ENCODE measurements around the gene MAP4.

The MAP4 gene

DNA sequence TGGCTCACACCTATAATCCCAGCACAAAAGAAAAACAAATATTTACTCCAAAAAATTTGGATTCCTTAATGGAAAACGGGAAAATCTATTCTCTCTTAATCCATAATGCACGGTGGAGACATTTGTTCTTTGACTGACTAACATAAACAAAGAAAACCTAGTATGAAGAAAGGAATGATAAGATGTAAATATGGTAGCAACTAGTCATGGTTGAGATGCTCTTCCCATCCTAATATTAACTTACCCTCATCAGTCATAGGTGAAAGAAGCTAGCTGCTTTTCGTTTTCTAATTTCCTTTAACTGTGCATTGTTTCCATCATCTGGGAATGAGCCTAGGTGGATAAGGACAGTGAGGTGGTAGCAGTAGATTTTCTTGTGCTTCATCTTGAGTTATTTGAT lies 22.0 kb downstream of the MAP4 start:
- Histone ChIP-seq H3K9me3 (ENCODE audit: control insufficient read depth, low read length) (no peaks in the 10 kb centered on the region), H3K4me1 (ENCODE audit: control insufficient read depth, insufficient read depth, low read length) (no peaks in the 10 kb centered on the region), H3K4me3 (ENCODE audit: insufficient read depth, low read depth, low read length) (no peak overlapping the region), H3K27me3 (ENCODE audit: control insufficient read depth, insufficient read depth, low read length, poor library complexity, severe bottlenecking) (no peaks in the 10 kb centered on the region), H3K27ac (ENCODE audit: insufficient read depth, low read depth, low read length, poor library complexity, severe bottlenecking) (no peak overlapping the region), H3K36me3 (ENCODE audit: control insufficient read depth, insufficient read depth, low read length) (no peaks in the 10 kb centered on the region)
- WGBS, 2 experiments = 88 to 100% methylated on average over 2 to 3 of the region's 3 CpGs

DNA sequence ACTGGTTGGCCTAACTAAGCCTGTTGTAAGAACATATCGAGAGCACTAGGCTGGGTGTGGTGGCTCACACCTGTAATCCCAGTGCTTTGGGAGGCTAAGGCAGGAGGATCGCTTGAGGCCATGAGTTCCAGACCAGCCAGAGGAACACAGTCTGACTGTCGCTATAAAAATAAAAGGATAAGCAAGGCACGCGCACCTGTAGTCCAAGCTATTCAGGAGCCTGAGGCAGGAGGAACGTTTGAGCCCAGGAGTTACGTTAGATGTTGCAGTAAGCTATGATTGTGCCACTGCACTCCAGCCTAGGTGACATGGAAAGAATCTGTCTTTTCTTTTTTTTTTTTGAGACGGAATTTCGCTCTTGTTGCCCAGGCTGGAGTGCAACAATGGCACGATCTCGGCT lies 24.9 kb downstream of the MAP4 start:
- 94 to 96% methylated on average over 11 of the region's 11 CpGs for WGBS, 2 experiments
- H3K9me3 ChIP-seq (ENCODE audit: control insufficient read depth, low read length) = no peaks in the 10 kb centered on the region
- H3K27ac ChIP-seq (ENCODE audit: insufficient read depth, low read depth, low read length, poor library complexity, severe bottlenecking) = no peak overlapping the region
- no peaks in the 10 kb centered on the region for H3K27me3 ChIP-seq (ENCODE audit: control insufficient read depth, insufficient read depth, low read length, poor library complexity, severe bottlenecking)
- no peak overlapping the region for H3K4me3 ChIP-seq (ENCODE audit: insufficient read depth, low read depth, low read length)
- no peaks in the 10 kb centered on the region for H3K36me3 ChIP-seq (ENCODE audit: control insufficient read depth, insufficient read depth, low read length)
- no peaks in the 10 kb centered on the region for H3K4me1 ChIP-seq (ENCODE audit: control insufficient read depth, insufficient read depth, low read length)

DNA sequence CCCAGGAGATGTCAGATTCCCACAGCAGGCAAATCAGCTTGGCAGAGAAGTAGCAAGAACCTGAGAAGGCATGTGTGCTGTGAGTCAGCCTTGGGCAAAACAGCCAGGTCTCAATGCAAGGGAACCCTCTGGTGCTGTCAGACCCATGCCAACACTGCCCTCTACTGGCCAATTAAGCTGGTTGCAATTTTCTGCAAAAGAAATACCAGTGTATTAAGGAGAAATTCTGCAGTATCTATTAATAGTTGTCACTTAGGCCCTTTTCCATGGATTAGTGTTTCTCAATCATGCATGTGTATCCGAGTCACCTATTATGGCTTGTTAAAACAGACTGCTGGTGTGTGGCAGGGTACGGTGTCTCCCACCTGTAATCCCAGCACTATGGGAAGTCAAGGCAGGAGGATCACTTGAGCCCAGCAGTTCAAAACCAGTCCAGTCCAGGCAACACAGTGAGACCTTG lies 26.2 kb downstream of the MAP4 start:
- no peak overlapping the region for H3K27ac ChIP-seq (ENCODE audit: insufficient read depth, low read depth, low read length, poor library complexity, severe bottlenecking)
- H3K9me3 ChIP-seq (ENCODE audit: control insufficient read depth, low read length) = no peaks in the 10 kb centered on the region
- 50 to 51% methylated on average over 2 of the region's 2 CpGs for WGBS, 2 experiments
- H3K4me3 ChIP-seq (ENCODE audit: insufficient read depth, low read depth, low read length) = no peak overlapping the region
- H3K27me3 ChIP-seq (ENCODE audit: control insufficient read depth, insufficient read depth, low read length, poor library complexity, severe bottlenecking) = no peaks in the 10 kb centered on the region
- H3K36me3 ChIP-seq (ENCODE audit: control insufficient read depth, insufficient read depth, low read length) = no peaks in the 10 kb centered on the region
- no peaks in the 10 kb centered on the region for H3K4me1 ChIP-seq (ENCODE audit: control insufficient read depth, insufficient read depth, low read length)

DNA sequence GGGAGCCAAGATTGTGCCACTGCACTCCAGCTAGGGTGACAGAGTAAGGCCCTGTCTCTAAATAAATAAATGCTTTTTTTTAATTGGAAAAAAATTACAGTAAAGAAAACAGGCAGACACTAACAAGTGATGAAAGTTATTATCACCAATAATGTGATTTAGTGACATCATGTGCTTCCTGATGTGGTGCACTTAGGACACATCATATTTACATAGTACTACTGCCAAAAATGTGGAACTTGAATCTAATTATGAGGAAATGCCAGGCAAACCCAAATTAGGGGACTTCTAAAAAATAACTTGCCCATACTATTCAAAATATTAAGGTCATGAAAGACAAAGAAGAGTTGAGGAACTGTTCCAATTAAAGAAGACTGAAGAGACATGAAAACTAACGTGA lies 30.8 kb downstream of the MAP4 start:
- Histone ChIP-seq H3K27ac (ENCODE audit: insufficient read depth, low read depth, low read length, poor library complexity, severe bottlenecking) (no peak overlapping the region), H3K27me3 (ENCODE audit: control insufficient read depth, insufficient read depth, low read length, poor library complexity, severe bottlenecking) (no peaks in the 10 kb centered on the region)
- WGBS, 2 experiments = 92 to 94% methylated on average over 1 of the region's 1 CpG

DNA sequence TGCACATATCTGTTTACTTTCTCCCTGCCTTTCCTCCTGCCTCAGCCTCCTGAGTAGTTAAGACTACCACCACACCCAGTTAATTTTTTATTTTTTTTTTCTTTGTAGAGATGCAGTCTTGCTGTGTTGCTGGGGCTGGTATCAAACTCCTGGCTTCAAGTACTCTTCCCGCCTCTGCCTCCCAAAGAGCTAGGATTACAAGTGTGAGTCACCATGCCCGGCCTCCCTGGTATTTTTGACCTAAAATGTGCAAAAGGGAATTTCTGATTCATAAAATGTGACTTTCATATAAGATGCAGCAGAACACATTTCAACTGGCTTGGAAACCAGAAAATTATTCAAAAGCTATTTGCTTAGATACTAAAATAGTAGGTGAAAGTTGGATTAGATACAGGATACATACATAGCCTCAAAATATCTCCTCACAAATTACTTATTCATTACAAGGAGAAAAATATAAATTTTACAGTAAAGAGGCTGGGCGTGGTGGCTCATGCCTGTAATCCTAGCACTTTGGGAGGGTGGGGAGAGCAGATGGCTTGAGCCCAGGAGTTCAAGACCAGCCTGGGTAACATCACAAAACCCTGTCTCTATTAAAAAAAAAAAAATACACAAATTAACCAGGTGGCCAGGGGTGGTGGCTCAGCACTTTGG lies 32.0 kb downstream of the MAP4 start:
- no peak overlapping the region for H3K4me3 ChIP-seq (ENCODE audit: insufficient read depth, low read depth, low read length)
- H3K36me3 ChIP-seq (ENCODE audit: control insufficient read depth, insufficient read depth, low read length) = no peaks in the 10 kb centered on the region
- H3K27ac ChIP-seq (ENCODE audit: insufficient read depth, low read depth, low read length, poor library complexity, severe bottlenecking) = no peak overlapping the region
- H3K9me3 ChIP-seq (ENCODE audit: control insufficient read depth, low read length) = no peaks in the 10 kb centered on the region
- H3K27me3 ChIP-seq (ENCODE audit: control insufficient read depth, insufficient read depth, low read length, poor library complexity, severe bottlenecking) = no peaks in the 10 kb centered on the region
- H3K4me1 ChIP-seq (ENCODE audit: control insufficient read depth, insufficient read depth, low read length) = no peaks in the 10 kb centered on the region
- 91 to 94% methylated on average over 3 of the region's 3 CpGs for whole genome bisulfite sequencing, 2 experiments

More for the DNA sequence above, 30.8 kb downstream of the MAP4 start:
- Histone ChIP-seq H3K4me3 (ENCODE audit: insufficient read depth, low read depth, low read length) (no peak overlapping the region), H3K36me3 (ENCODE audit: control insufficient read depth, insufficient read depth, low read length) (no peaks in the 10 kb centered on the region), H3K9me3 (ENCODE audit: control insufficient read depth, low read length) (no peaks in the 10 kb centered on the region), H3K4me1 (ENCODE audit: control insufficient read depth, insufficient read depth, low read length) (no peaks in the 10 kb centered on the region)

DNA sequence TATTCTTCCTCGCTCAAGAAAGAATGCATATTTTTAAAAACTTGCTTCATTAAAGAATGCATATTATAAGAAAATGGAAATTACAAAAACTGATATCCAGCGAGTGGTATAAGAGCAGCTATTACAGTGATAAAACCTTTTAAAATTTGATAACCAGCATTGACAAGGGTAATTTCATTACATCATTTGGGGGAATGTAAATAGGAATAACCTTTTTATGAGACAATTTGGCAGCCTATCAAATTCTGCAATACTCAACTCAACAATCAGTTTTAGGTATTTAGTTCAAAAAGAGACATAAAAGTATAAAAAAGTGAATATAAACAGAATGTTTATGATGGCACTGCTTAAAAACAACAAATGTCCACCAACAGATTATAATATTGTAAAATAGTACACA lies 35.4 kb downstream of the MAP4 start:
- no peaks in the 10 kb centered on the region for H3K4me1 ChIP-seq (ENCODE audit: control insufficient read depth, insufficient read depth, low read length)
- 100% methylated on average over 1 to 2 of the region's 2 CpGs for WGBS, 2 experiments
- no peak overlapping the region for H3K4me3 ChIP-seq (ENCODE audit: insufficient read depth, low read depth, low read length)
- no peaks in the 10 kb centered on the region for H3K9me3 ChIP-seq (ENCODE audit: control insufficient read depth, low read length)
- no peak overlapping the region for H3K27ac ChIP-seq (ENCODE audit: insufficient read depth, low read depth, low read length, poor library complexity, severe bottlenecking)
- no peaks in the 10 kb centered on the region for H3K27me3 ChIP-seq (ENCODE audit: control insufficient read depth, insufficient read depth, low read length, poor library complexity, severe bottlenecking)
- H3K36me3 ChIP-seq (ENCODE audit: control insufficient read depth, insufficient read depth, low read length) = no peaks in the 10 kb centered on the region

DNA sequence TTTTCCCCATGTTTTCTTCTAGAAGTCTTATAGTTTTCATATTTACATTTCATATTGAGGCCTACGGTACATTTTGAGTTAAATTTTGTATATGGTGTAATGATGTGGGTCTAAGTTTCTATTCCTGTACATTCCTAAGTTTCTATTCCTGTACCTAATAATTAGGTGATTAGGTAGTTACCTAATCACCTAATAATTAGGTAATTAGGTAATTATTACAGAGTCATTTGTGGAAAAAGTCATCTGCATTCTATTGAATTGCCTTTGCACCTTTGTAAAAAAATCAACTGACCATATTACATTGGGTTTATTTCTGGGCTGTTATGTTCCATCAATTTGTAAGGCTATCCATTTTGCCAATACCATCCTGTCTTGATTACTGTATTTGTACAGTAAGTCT lies 37.1 kb downstream of the MAP4 start:
- no CpG with 5 or more reads among the region's 1 CpG for WGBS, 2 experiments
- H3K27me3 ChIP-seq (ENCODE audit: control insufficient read depth, insufficient read depth, low read length, poor library complexity, severe bottlenecking) = no peaks in the 10 kb centered on the region
- no peak overlapping the region for H3K4me3 ChIP-seq (ENCODE audit: insufficient read depth, low read depth, low read length)
- H3K9me3 ChIP-seq (ENCODE audit: control insufficient read depth, low read length) = no peaks in the 10 kb centered on the region
- H3K4me1 ChIP-seq (ENCODE audit: control insufficient read depth, insufficient read depth, low read length) = no peaks in the 10 kb centered on the region
- H3K36me3 ChIP-seq (ENCODE audit: control insufficient read depth, insufficient read depth, low read length) = no peaks in the 10 kb centered on the region
- no peak overlapping the region for H3K27ac ChIP-seq (ENCODE audit: insufficient read depth, low read depth, low read length, poor library complexity, severe bottlenecking)

DNA sequence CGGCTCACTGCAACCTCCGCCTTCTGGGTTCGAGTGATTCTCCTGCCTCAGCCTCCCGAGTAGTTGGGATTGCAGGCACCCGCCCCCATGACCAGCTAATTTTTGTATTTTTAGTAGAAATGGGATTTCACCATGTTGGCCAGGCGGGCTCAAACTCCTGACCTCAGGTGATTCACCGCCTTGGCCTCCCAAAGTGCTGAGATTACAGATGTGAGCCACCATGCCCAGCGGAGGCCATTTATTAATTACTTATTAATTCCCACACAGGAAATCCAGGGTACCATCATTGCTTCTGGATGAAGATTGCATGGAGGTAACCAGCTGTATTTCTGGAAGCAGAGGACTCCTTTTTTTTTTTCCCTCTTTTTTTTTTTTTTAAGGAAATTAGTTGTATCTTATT lies 37.8 kb downstream of the MAP4 start:
- H3K27ac ChIP-seq (ENCODE audit: insufficient read depth, low read depth, low read length, poor library complexity, severe bottlenecking) = no peak overlapping the region
- no peaks in the 10 kb centered on the region for H3K9me3 ChIP-seq (ENCODE audit: control insufficient read depth, low read length)
- H3K36me3 ChIP-seq (ENCODE audit: control insufficient read depth, insufficient read depth, low read length) = no peaks in the 10 kb centered on the region
- H3K4me3 ChIP-seq (ENCODE audit: insufficient read depth, low read depth, low read length) = no peak overlapping the region
- no peaks in the 10 kb centered on the region for H3K27me3 ChIP-seq (ENCODE audit: control insufficient read depth, insufficient read depth, low read length, poor library complexity, severe bottlenecking)
- H3K4me1 ChIP-seq (ENCODE audit: control insufficient read depth, insufficient read depth, low read length) = no peaks in the 10 kb centered on the region
- 94 to 98% methylated on average over 8 of the region's 8 CpGs for WGBS, 2 experiments

DNA sequence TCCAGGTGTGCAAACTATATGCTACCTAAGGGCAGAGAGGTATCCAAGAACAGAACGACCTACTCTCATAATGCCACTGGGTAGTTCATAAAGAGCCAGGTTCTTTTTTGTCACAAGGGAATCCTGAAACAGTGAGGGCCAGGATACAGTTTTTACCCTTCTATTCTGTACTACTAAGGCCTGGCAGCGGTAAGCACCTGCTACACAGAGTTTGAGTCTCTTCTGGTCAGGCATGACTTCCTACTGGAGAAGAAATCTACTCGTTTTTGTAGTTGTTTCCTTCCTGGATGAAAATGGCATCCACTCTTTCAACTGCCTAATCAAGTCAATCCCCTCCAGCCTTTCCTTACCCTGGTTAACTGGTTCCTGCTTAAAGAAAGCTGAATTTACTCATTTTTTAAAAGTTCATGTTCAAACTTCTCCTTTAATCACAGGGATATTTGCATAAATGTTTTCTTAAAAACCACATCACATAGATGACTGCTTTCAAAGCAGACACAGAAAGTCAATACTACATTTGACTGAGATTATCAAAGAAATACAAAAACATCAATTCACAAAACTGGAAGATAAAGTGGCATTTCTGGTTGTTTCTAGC lies 40.0 kb downstream of the MAP4 start:
- 91 to 96% methylated on average over 3 of the region's 3 CpGs for WGBS, 2 experiments
- Histone ChIP-seq H3K4me1 (ENCODE audit: control insufficient read depth, insufficient read depth, low read length) (no peaks in the 10 kb centered on the region), H3K27ac (ENCODE audit: insufficient read depth, low read depth, low read length, poor library complexity, severe bottlenecking) (no peak overlapping the region), H3K36me3 (ENCODE audit: control insufficient read depth, insufficient read depth, low read length) (no peaks in the 10 kb centered on the region), H3K4me3 (ENCODE audit: insufficient read depth, low read depth, low read length) (no peak overlapping the region), H3K27me3 (ENCODE audit: control insufficient read depth, insufficient read depth, low read length, poor library complexity, severe bottlenecking) (no peaks in the 10 kb centered on the region), H3K9me3 (ENCODE audit: control insufficient read depth, low read length) (no peaks in the 10 kb centered on the region)

DNA sequence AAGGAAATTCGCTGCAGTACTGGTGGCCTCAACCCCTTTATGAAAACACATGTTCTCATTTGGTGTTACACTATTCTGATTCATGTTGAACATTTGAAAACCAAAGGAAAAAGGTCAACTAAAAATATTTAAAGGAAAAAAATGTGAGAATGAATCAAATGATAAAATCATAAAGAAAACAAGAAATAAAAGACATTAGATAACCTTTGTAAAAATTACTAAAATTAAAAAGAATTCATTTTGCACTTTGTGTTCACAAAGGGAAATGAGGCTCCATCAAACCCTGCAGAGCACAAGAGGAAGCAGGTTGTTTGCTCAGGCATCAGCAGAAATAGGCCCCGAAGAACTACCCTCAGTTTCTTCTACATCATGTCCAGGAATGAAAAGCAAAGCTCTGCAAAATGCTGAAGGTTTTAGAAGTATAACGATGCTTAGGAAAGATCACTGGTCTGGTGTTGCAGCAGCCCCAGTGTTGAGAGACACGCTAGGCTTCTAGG lies 41.2 kb downstream of the MAP4 start:
- Histone ChIP-seq H3K4me1 (ENCODE audit: control insufficient read depth, insufficient read depth, low read length) (no peaks in the 10 kb centered on the region), H3K4me3 (ENCODE audit: insufficient read depth, low read depth, low read length) (no peak overlapping the region), H3K9me3 (ENCODE audit: control insufficient read depth, low read length) (no peaks in the 10 kb centered on the region), H3K27me3 (ENCODE audit: control insufficient read depth, insufficient read depth, low read length, poor library complexity, severe bottlenecking) (no peaks in the 10 kb centered on the region), H3K36me3 (ENCODE audit: control insufficient read depth, insufficient read depth, low read length) (no peaks in the 10 kb centered on the region), H3K27ac (ENCODE audit: insufficient read depth, low read depth, low read length, poor library complexity, severe bottlenecking) (no peak overlapping the region)
- WGBS, 2 experiments = 96% methylated on average over 4 of the region's 4 CpGs

All from ectodermal cell (in vitro differentiated cells).